GM12872 (cell line): ENCODE results near the gene LIPA.

Experiments
- TF ChIP-seq, protein P1 (sequence below): IDR thresholded peaks from 3 replicates; pipeline ENCODE4 v1.5.1; 2011; ENCODE audit warnings: low read depth, mild to moderate bottlenecking, low read length, moderate library complexity; ENCODE audit not compliant: insufficient read depth

LIPA gene

DNA sequence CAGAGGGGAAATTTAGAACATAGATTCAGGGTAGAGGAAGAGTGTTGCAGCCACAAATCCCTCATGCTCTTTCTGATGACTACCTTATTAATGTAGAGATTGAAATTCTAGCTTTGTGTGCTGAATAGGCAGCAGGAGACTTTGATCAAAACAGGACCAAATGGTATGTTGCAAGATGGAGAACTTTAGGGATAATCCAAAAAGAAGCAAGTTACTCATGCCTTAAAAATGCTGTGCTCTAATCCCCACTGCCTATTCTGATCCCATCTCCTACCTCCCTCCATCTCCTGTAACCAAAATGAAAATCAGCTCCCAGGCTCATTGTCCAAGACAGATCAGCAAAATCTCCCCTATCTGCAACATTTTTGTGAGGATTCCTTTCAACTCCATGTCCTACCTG is 75.8 kb downstream of the LIPA start:
- TF ChIP-seq, protein P1, sequence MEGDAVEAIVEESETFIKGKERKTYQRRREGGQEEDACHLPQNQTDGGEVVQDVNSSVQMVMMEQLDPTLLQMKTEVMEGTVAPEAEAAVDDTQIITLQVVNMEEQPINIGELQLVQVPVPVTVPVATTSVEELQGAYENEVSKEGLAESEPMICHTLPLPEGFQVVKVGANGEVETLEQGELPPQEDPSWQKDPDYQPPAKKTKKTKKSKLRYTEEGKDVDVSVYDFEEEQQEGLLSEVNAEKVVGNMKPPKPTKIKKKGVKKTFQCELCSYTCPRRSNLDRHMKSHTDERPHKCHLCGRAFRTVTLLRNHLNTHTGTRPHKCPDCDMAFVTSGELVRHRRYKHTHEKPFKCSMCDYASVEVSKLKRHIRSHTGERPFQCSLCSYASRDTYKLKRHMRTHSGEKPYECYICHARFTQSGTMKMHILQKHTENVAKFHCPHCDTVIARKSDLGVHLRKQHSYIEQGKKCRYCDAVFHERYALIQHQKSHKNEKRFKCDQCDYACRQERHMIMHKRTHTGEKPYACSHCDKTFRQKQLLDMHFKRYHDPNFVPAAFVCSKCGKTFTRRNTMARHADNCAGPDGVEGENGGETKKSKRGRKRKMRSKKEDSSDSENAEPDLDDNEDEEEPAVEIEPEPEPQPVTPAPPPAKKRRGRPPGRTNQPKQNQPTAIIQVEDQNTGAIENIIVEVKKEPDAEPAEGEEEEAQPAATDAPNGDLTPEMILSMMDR: no peak

DNA sequence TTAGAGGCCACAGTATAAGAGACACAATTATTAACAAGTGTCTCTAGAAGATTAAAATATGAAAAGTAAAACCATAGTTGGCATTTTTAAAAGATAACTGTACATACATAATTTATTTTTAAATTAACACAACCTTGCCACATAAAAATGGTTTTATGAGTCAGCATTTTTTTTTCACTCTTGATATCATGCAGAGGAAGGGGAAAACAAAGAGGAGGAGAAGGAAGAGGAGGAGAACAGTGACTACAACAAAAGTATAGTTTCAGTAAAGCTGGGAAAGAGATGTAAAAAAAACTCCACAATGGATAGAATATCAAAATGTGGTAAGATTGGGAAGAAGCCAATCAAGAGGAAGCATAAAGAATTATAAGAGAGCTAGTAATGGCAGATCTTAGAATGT is 78.5 kb downstream of the LIPA start:
- TF ChIP-seq, protein P1: no peak

DNA sequence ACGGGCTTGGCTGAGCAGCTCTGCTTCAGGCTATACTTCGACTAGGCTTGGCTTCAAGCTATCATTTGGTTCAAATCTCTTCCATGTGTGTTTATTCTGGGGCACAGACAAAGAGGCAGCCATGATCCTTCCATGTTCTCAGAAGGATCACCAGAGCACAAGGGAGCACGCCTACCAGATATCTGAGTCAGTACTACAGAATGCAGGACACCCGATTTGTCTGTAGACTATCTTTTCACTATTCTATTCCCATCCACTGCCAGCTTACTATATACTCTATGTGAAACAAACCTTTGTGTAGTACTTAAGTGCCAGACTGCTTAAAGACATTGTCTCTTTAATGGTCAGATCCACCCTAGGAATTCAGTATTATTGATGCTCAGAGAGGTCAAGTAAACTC is 79.6 kb downstream of the LIPA start:
- TF ChIP-seq, protein P1: no peak

DNA sequence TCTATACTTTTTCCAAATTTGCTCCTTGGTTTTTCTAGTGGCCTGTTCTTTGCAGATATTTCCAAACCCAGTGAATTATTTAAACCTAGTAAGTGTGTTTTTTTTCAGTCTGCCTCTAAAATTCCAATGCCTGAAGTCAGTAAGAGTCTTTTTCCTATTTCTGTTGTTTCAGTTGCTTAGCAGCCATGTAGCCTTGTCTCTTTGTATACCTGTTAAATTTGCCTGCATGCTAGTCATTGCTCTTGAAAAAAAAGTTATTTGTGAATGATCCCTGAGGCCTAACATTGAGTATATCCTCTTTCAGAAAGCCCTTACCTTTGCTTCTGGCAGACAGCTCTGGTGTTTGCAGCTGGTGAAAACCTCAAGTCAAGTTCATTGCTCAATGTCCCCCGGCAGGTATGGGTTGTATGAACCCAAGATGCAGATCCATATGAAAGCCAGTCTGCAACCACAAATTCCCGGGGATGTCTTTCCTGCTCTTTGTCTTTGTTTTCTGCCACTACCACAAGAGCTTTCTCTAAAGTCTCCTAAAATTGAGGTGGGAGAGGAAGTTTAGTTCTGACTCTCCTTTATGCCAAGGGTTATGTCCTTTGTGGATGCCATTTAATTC is 80.2 kb downstream of the LIPA start:
- TF ChIP-seq, protein P1: no peak

DNA sequence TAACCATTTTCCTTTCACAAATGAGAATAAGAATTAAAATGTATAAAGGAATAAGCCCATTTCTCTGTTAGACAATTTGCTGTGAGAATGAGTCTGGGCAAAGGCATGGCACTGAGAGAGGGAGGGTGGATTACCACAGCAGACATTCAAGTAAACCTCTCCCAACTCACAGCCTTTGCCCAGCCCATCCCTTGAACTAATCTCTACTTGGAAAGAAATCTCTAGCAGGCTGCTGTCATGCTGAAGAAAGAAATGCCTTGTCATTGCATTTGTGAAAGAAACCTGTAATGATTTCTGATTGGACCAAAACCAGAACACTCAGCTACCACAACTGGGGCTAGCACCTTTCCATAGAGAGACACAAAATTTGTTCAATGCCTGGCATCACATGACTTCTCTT is 83.7 kb downstream of the LIPA start:
- TF ChIP-seq, protein P1: no peak

DNA sequence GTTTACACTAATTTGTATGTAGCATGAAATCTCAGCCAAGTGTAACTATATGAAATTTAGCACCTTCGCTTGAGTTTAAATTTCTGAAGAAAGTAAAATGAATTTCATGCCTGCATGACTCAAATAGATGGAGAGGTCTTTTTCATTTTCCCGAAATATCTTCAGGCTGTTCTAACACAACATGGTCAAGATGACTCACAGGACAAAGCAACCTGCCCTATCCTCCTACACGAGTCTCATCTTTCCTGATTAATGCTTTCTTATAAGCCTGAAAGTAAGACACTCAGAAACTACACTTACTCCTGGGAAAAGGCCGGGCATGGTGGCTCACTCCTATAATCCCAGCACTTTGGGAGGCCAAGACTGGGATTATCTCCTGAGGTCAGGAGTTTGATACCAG is 85.7 kb downstream of the LIPA start:
- TF ChIP-seq, protein P1: no peak

DNA sequence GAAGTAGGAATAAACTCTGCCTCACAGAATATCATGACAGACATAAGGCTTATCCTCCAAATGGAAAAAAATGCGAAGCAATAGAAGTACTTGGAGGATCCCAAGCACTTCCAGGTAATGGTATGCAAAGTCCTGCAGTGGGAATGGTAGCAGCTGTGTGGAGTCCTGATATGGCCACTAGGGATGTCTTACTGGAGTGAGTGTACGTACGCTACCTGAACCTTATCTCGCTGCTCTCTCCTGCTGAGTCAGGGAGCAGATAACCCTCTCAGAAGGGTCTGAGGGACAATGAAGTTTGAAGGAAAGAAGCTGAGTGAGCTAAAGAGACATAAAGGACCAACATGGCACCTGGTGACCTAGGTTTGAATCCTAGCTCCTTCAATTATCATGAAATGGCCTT is 86.7 kb downstream of the LIPA start:
- TF ChIP-seq, protein P1: no peak
